ENCODE data around the gene PXDC1. TPM values are rescaled to one million over a fixed set of nuclear protein-coding genes. Genes with fewer than 3 reads are reported as not detected.

The PXDC1 gene
- total RNA-seq, 2 experiments from 2014 or later, result 0.18 TPM; not detected in 1

DNA sequence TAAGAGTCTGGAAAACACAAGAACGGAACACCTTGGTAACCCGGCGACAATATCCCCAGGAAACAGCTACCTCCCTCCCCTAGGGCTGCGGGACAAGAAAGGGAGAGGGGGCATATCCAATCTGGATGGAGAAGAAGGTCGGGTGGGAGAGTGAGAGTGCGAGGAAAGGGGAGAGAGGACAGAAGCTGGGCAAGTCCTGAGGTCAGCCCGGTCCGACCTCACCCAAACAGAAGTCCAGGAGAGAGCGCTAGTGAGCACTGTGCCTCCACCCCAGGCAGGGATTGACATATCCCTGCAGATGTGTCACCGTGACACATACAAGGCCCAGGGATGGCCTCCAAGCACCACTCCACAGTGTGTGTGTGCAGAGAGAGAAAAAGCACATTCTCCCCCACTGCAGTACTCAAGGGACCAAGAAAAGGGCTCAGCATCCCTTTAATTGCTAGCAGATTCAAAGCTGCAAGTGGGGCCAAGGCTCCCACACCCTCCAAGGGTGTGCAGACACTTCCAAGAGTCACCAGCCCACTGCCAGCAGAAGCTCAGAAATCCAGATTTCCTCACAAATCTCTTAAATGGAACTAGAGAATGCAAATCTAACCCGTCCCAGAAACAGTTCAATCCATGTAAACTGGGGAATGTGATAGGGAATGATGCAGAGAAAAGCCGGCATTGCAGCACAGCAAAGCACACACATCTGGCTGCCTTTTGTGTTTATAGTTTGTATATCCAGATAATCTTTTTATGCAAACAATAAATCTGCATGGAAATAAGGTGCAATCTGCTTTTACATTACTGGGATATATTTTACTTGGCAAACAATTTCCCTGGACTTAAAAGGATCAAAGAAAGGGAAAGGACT lies 3.1 kb downstream of the PXDC1 start:
- Mint-ChIP-seq H3K36me3 (no peaks in the 10 kb centered on the region), H3K4me3 (no peak overlapping the region), H3K9me3 (no peaks in the 10 kb centered on the region), H3K27ac (no peak overlapping the region), H3K4me1 (peaks cover 2% of the 10 kb centered on the region), H3K27me3 (peaks cover 30% of the 10 kb centered on the region)
- peak; percentile 26 for DNase-seq

DNA sequence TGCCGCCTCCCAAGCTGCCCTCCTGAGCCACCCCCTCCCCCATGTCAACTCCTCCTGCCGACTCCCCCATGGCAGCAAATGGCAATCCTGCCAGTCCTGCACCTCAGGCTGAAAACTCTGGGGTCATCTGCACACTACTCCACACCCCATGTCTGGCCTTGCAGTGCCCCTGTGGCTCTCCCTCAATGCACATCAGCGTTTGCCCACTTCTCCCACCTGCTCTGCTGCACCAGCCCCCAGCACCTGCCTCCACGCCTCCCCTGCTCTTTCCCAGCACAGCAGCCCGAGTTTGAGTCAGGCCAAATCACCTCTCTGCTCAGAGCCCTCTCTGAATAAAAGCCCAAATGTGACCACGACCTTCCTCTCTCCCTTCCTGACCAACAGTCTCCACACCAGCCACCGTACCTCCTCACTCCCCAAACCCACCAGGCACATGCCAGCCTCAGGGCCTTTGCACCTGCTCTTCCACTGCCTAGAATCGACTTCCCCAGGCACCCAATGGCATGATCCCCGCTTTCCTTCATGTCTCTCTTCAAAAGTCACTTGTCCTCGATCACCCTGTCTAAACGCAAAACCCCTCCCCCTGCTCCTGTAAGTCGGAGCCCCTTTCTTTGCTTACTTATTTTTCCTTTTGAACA lies 4.3 kb downstream of the PXDC1 start:
- Mint-ChIP-seq H3K4me1 (peaks cover 9% of the 10 kb centered on the region), H3K36me3 (no peaks in the 10 kb centered on the region), H3K9me3 (no peaks in the 10 kb centered on the region), H3K27ac (peak overlapping the region; percentile 35), H3K4me3 (no peak overlapping the region), H3K27me3 (peaks cover 21% of the 10 kb centered on the region)
- DNase-seq, result no peak

DNA sequence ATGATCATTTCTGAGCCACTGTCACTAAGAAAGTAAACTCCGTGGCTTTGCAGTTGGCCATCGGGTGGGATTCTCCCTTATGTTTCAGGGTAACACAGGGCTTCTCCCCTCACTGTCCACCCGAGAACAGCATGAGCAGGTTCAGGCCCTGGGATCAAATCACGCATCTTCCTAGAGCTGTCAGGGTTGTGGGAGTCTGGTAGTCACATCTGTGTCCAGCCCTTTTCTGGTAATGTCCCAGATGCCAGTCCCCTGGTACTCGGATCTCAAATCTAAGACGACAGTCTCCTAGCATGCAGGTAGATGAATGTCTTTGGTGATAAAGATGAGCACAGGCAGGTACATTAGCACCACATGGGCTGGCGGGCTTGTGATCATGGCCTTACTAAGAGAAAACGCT lies 4.8 kb downstream of the PXDC1 start:
- H3K27ac Mint-ChIP-seq, result no peak overlapping the region
- no peaks in the 10 kb centered on the region for H3K36me3 Mint-ChIP-seq
- DNase-seq, result no peak
- H3K27me3 Mint-ChIP-seq, result peaks cover 26% of the 10 kb centered on the region
- H3K4me1 Mint-ChIP-seq, result peaks cover 11% of the 10 kb centered on the region
- H3K9me3 Mint-ChIP-seq, result no peaks in the 10 kb centered on the region
- no peak overlapping the region for H3K4me3 Mint-ChIP-seq

DNA sequence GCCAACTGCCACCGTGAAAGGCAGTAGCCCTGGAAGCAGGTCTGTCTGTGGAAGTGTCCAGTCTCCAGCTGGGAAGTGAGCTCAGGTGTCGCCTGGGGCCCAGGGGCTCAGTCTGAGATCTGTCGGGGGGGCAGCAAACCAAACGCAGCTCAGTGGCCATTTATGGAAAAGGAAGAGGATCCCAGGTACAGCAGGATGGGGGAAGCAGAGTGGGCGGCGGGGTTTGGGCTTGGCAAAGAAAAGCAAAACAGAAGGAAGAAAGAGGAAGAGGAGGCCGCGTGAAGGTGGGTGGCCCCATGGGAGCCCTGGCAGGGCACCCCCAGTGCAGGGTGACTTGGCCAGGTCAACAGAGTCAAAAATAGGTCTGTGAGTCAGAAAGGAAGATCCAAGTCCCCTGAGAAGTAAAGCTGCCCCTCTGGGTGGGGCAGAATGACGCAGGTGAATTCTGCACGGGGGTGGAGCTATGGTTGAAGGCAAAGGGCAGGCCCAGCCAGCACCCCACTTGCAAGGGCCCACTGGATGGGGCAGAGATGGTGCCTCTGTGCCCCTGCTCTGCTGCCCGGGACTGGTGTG lies 5.3 kb downstream of the PXDC1 start:
- H3K27me3 Mint-ChIP-seq, result peaks cover 30% of the 10 kb centered on the region
- no peak overlapping the region for H3K27ac Mint-ChIP-seq
- DNase-seq, result no peak
- peaks cover 11% of the 10 kb centered on the region for H3K4me1 Mint-ChIP-seq
- H3K36me3 Mint-ChIP-seq, result no peaks in the 10 kb centered on the region
- H3K9me3 Mint-ChIP-seq, result no peaks in the 10 kb centered on the region
- no peak overlapping the region for H3K4me3 Mint-ChIP-seq

DNA sequence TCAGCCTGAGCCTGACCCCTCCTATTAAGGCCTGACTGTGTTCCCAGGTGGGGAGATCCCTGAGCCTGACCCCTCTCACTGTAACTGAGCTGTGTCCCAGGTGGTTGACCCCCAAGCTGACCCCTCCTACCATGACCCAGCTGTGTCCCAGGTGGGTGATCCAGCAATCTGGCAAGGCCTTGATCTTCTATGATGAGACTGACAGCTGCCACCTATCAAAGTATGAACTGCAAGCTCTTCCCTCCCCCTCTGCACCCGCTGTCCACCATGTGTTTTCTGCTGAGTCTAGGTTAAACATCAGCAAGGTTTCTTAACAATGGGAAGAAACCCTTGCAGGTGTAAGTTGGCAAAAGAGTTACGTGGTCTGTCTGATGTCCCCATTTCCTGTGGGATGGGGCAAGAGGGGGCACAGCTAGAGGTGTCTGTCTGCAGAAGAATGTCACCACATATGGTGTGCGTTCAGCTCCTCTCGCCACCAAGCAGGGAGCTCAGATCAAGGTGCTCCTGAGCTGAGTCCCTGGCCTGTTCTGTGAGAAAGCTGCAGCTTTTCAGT lies 5.9 kb downstream of the PXDC1 start:
- Mint-ChIP-seq H3K4me3 (no peak overlapping the region), H3K27ac (no peak overlapping the region), H3K9me3 (no peaks in the 10 kb centered on the region), H3K27me3 (peaks cover 30% of the 10 kb centered on the region), H3K36me3 (no peaks in the 10 kb centered on the region), H3K4me1 (peaks cover 11% of the 10 kb centered on the region)
- no peak for DNase-seq

DNA sequence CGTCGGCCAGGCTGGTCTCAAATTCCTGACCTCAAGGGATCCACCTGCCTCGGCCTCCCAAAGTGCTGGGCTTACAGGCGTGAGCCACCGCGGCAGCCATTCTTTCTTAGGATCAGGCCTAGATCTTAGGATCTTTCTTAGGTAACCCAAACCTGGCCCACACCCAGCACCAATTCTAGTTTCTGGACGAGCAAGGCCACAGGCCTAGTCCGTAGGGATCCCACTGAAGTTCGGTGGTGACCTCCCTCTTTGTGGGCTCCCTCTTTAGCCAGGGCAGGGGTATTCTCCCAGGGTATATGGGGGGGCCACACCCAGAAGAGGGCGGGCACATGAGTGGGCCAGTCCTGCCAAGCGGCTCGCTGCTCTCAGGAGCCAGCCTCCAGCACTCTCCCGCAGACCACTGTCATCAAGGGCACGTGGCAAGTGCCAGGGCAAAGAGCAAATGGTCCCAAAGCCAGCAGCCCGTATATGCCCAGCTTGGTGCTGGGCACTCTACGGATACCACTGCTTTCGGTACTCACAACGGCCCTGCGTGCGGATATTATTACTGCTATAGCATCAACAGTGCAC lies 6.5 kb downstream of the PXDC1 start:
- Mint-ChIP-seq H3K36me3 (no peaks in the 10 kb centered on the region), H3K4me3 (no peak overlapping the region), H3K9me3 (no peaks in the 10 kb centered on the region), H3K4me1 (peaks cover 11% of the 10 kb centered on the region), H3K27me3 (peaks cover 24% of the 10 kb centered on the region), H3K27ac (no peak overlapping the region)
- DNase-seq, result no peak

DNA sequence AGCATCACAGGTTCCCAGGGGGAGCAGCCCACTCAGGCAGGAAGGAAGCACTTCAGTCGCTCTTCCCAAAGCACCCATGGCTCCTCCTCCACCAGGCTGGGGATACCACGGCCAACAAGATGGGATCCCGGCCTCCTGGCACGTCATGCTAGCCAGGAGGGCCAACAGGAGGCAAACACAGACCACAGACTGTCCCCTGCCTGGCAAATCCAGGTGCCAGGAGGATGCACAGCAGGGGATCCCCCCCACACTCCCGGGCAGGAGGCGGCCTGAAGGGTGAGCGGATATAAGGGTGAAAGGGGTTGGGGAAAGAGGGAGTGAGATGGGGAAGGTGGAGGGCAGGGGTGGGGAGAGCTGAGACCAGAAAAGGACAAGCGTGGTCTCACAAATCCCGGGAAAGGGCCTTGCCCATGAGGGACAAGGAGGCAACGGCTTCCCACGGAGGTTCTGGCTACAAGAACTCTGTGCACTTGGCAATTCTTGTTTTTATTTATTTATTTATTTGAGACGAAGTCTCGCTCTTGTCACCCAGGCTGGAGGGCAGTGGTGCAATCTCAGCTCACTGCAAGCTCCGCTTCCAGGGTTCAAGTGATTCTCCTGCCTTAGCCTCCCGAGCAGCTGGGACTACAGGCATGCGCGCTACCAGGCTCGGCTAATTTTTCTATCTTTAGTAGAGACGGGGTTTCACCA lies 7.2 kb downstream of the PXDC1 start:
- Mint-ChIP-seq H3K4me1 (peaks cover 11% of the 10 kb centered on the region), H3K36me3 (no peaks in the 10 kb centered on the region), H3K27me3 (peaks cover 18% of the 10 kb centered on the region), H3K4me3 (no peak overlapping the region), H3K27ac (no peak overlapping the region), H3K9me3 (no peaks in the 10 kb centered on the region)
- DNase-seq, result no peak

DNA sequence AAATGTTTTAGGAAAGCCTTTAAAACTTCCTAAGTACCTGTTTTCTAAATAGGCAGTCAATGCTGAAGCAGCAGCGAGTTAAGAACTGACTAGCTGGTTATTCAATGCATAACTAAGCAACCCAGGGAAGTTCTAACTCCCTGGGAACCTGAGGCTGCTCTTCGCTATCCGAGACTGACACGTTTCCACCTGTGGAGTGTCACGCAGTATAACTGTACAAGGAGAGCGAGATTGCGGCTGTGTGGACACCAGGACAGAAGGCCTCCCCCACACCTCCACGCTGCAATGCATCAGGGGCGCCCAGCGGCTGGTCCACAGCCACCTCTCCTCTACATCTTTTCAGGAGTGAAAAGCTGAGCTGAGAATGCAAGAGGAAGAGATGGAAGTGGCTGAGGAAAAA lies 8.0 kb downstream of the PXDC1 start:
- H3K4me1 Mint-ChIP-seq, result peaks cover 11% of the 10 kb centered on the region
- no peak overlapping the region for H3K4me3 Mint-ChIP-seq
- H3K27me3 Mint-ChIP-seq, result peaks cover 11% of the 10 kb centered on the region
- H3K9me3 Mint-ChIP-seq, result no peaks in the 10 kb centered on the region
- H3K36me3 Mint-ChIP-seq, result no peaks in the 10 kb centered on the region
- H3K27ac Mint-ChIP-seq, result no peak overlapping the region
- DNase-seq, result no peak

DNA sequence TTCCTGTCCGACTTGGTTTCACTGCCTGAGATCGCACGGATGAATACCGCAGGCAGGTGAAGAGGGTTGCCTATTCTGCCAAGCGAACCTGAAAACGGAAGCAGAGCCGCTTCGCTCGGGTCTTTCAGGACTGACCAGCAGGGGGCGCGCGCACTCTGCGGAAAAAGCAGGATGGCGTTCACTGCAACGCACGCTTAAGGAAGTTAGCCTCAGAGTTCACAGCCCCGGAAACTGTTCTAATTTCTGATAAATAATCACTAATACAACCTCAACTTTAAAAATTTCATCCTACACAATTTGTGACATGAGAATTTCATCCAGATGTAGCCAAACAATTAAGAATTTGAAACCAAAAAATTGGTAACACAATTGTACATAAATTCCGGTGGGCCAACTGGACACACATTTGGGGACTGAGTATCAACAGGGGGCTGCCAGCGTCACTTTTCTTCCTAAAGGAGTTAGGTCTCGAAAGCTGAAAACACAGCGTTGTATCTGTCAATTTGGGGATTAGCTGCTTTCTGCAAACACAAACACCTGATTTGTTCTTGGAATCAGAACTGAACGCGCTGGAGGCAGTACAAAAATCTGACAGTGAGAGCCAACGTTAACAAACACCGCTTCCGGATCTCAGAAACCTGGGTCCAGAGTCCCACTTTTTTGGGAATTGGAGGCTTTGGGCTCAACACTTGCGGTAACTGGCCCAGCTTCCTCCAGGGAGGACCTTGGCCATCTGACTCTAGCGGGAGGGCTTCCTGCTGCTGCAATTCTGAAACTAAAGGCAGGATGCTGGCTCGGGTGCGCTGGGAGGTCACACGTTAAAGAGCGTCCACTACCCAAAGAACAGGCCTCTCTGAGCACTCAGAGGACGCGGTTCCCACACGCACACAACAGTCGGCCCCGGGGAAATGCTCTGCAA lies 8.8 kb downstream of the PXDC1 start:
- Mint-ChIP-seq H3K4me3 (peak overlapping the region; percentile 35), H3K36me3 (no peaks in the 10 kb centered on the region), H3K4me1 (peaks cover 11% of the 10 kb centered on the region), H3K27me3 (peaks cover 11% of the 10 kb centered on the region), H3K9me3 (no peaks in the 10 kb centered on the region), H3K27ac (peak overlapping the region; percentile 52)
- DNase-seq, result peak; percentile 82

DNA sequence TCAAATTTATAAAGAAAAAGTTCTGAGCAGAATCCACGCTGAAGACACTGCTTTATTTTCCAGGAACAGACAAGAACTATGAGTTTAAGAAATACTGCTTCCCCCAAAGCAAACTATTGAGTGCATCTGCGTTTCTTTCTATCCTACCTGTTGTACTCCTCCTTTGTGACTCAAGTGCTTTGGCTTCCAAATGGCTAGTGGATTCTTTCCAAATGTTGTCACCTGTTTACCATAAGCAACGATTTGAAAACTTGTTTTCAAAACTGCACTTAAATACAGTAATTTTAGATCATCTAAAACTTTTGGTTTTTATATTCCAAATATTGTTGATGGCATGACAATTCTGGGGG lies 9.5 kb downstream of the PXDC1 start:
- no peak for DNase-seq
- no peaks in the 10 kb centered on the region for H3K9me3 Mint-ChIP-seq
- H3K36me3 Mint-ChIP-seq, result no peaks in the 10 kb centered on the region
- no peak overlapping the region for H3K27ac Mint-ChIP-seq
- H3K27me3 Mint-ChIP-seq, result peaks cover 11% of the 10 kb centered on the region
- H3K4me3 Mint-ChIP-seq, result no peak overlapping the region
- H3K4me1 Mint-ChIP-seq, result peaks cover 11% of the 10 kb centered on the region

DNA sequence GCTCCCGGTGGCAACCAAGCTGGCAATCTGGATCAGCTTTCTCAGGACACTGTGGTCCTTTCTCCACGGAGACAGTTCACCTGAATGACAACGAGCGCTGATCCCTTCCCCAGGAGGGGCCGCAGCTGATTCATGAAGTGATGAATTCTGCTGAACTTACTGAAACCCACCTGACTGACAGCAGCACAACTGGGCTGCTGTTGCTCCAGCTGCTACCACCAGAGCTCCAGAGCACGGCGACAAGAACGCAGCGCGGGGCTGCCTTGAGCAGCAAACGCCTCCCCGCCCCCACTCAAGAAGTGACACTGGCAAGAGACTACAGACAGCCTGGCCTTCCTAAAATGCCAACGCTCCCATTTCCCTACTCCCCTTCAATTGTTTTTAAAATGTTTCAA lies 10.0 kb downstream of the PXDC1 start:
- peaks cover 11% of the 10 kb centered on the region for H3K27me3 Mint-ChIP-seq
- no peak overlapping the region for H3K27ac Mint-ChIP-seq
- H3K4me1 Mint-ChIP-seq, result peaks cover 11% of the 10 kb centered on the region
- no peaks in the 10 kb centered on the region for H3K9me3 Mint-ChIP-seq
- DNase-seq, result no peak
- H3K4me3 Mint-ChIP-seq, result no peak overlapping the region
- H3K36me3 Mint-ChIP-seq, result no peaks in the 10 kb centered on the region

DNA sequence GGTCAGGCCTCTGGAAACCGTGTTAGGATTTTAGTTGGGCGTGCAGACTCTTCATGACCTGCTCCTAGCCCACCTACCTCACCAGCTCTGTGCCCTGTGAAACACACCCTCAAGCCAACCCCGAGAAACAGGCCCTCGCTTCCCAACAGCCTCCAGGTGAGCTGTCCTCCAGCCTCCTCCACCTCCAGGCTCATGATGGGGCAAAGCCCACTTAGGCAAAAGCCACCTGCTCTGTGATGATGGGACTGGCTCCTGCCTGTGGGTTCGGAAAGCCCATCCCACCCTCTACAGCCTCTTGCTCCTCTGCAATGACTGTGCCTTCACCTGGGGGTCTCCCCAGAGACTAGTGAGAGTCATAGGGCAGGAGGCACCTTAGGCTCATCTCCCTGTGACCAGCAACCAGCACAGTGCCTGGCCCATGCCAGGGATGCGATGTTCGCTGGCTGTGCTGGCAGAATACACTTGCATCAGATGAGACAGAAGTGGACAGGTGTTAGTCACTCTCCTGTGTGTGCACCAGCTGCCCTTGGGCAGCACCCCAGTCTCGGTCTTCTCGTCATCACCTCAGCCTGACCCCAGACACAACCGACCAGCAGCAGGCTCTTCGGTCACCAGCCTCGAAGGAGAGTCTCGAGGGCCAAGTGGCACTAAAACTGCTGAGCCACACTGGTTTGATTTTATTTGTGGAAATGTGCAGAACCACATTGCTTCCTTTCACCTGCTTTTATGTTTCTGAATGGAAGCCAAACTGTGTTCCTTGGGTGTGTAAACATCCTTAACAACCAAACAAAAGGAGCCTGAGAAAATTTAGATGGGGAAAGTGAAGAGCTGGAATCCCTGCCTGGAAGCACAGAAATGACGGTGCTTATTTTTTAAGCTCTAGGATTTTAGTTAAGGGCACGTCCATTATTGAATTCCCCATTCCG lies 10.7 kb downstream of the PXDC1 start:
- no peak for DNase-seq
- Mint-ChIP-seq H3K27ac (no peak overlapping the region), H3K4me3 (no peak overlapping the region), H3K36me3 (no peaks in the 10 kb centered on the region), H3K4me1 (peaks cover 11% of the 10 kb centered on the region), H3K9me3 (no peaks in the 10 kb centered on the region), H3K27me3 (peaks cover 15% of the 10 kb centered on the region)

DNA sequence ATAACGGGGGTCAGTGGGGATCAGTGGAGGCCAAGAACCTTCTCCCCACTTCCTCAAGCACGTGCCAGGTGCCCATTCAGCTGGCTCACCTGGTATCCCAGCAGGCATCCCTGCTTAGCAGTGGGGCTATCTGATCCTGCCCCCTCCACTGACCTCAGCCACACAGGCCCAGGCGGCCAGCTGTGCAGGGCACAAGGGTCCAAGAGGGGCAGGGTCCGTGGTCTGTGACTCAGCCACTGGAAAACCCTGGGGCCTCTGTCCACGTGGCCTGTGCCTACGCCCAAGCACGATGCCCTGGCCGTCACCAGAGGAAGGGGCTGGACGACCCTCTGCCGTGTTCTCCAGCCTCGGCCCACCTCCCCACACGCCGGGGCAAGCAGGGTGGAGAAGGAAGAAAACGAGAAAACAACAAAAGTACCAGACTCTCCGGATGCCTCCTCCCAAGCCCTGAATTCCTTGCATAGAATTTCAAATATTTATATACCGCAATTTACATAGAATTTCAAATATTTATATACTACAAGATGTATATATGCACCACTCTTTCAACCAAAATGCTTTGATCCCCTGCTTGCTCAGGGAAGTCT lies 12.1 kb downstream of the PXDC1 start:
- DNase-seq, result no peak
- Mint-ChIP-seq H3K4me1 (peaks cover 11% of the 10 kb centered on the region), H3K4me3 (no peak overlapping the region), H3K36me3 (no peaks in the 10 kb centered on the region), H3K9me3 (peaks cover 3% of the 10 kb centered on the region), H3K27me3 (peaks cover 23% of the 10 kb centered on the region), H3K27ac (no peak overlapping the region)

Data from activated naive CD8-positive, alpha-beta T cell treated with anti-CD3 and anti-CD28 coated beads for 36 hours (primary cell).